GM12878 (cell line): Measurements from ENCODE around the gene PRKRIP1. TPM values are rescaled to one million over a fixed set of nuclear protein-coding genes. Genes with fewer than 3 reads are reported as not detected.

ENCODE experiments used
- ATF3 ChIP-seq: IDR thresholded peaks from 2 replicates; pipeline ENCODE4 v1.6.1; 2011; ENCODE audit warnings: low read depth, mild to moderate bottlenecking, low read length, moderate library complexity, borderline replicate concordance; ENCODE audit errors: extremely low read depth
- BACH1 ChIP-seq: fragments of 450-650 bp; IDR thresholded peaks from 2 replicates; pipeline ENCODE4 v1.6.1; 2017; ENCODE audit warnings: mild to moderate bottlenecking, borderline replicate concordance
- CEBPZ ChIP-seq: fragments of 150-350 bp; IDR thresholded peaks from 2 replicates; pipeline ENCODE4 v1.6.1; 2016; ENCODE audit warnings: low read depth, low read length
- EGR1 ChIP-seq, 2 experiments: IDR thresholded peaks; 1 replicate in 1 of 2; 2 replicates in 1 of 2; pipeline ENCODE4 v1.6.1; 2011 to 2012; ENCODE audit warnings: low read depth in 2 of 2, low read length in 2 of 2, borderline replicate concordance in 1 of 2, mild to moderate bottlenecking in 1 of 2, moderate library complexity in 1 of 2
- MAX ChIP-seq: IDR thresholded peaks from 2 replicates; pipeline ENCODE4 v1.6.1; 2012; ENCODE audit warnings: low read depth, low read length, improper control_type of control experiment
- MYC ChIP-seq: IDR thresholded peaks from 2 replicates; pipeline ENCODE4 v1.6.1; 2011; ENCODE audit warnings: mild to moderate bottlenecking, low read length, moderate library complexity, inconsistent platforms; ENCODE audit not compliant: insufficient read depth, insufficient replicate concordance, insufficient read length, severe bottlenecking
- NFXL1 ChIP-seq: fragments of 450-650 bp; IDR thresholded peaks from 2 replicates; pipeline ENCODE4 v1.6.1; 2017; ENCODE audit warnings: antibody characterized with exemption, mild to moderate bottlenecking, borderline replicate concordance
- SRF ChIP-seq, 2 experiments: IDR thresholded peaks; 2 replicates each; pipeline ENCODE4 v1.6.1; 2011; ENCODE audit warnings: low read depth in 2 of 2, low read length in 2 of 2, mild to moderate bottlenecking in 1 of 2, moderate library complexity in 1 of 2
- TBL1XR1 ChIP-seq: IDR thresholded peaks from 2 replicates; pipeline ENCODE4 v1.6.1; 2012; ENCODE audit warnings: low read depth, low read length, improper control_type of control experiment
- ZBED1 ChIP-seq: IDR thresholded peaks from 2 replicates; pipeline ENCODE4 v1.6.1; 2016; ENCODE audit warnings: borderline replicate concordance
- polyA plus RNA-seq, 11 experiments: library from polyadenylated mRNA; depleted of rRNA in 4 of 11; unstranded in 6 of 11; stranded (reverse) in 5 of 11; fragments of >200 nt; fragmentation: Nextera tagmentation in 4 of 11; fragmentation: Illumina TruSeq in 1 of 11; extraction: Ambion mirVana in 4 of 11; extraction: Trizol in 1 of 11; gene quantifications; 1 replicate in 1 of 11; 2 replicates in 10 of 11; pipeline versions ENCODE4 v1.2.1 to v1.2.3, GENCODE V29; 2011 to 2016; ENCODE audit warnings: inconsistent platforms in 2 of 11, missing spikeins in 2 of 11, low read depth in 1 of 11
- total RNA-seq, 4 experiments: library from RNA; depleted of rRNA in 3 of 4; stranded (reverse); fragments of >200 nt in 3 of 4; fragmentation: Illumina TruSeq in 1 of 4; extraction: Trizol in 1 of 4; gene quantifications; 2 replicates each; pipeline versions ENCODE4 v1.2.1 to v1.2.3, GENCODE V29; 2013 to 2021
- TF ChIP-seq, protein P1 (sequence below): fragments of 450-650 bp; formaldehyde crosslinking; IDR thresholded peaks from 2 replicates; pipeline ENCODE4 v1.5.0; 2022; ENCODE audit warnings: mild to moderate bottlenecking, missing genetic modification characterization
- TF ChIP-seq, protein P2 (sequence below): IDR thresholded peaks from 2 replicates; pipeline ENCODE4 v1.6.1; 2012; ENCODE audit warnings: improper control_type of control experiment, low read depth, low read length; ENCODE audit not compliant: insufficient replicate concordance

PRKRIP1 gene
- total and polyA plus RNA-seq, 10 of the 15 experiments (the other 5 are each of a cell fraction or from before 2014, with no cell fraction given) = 17.0 to 38.4 (median 25.5) TPM

GRCh38 chr7:102433219-102434038, 37.3 kb downstream of the PRKRIP1 start, which contains the start of gene ORAI2 (continued):
- TF ChIP-seq, protein P1, sequence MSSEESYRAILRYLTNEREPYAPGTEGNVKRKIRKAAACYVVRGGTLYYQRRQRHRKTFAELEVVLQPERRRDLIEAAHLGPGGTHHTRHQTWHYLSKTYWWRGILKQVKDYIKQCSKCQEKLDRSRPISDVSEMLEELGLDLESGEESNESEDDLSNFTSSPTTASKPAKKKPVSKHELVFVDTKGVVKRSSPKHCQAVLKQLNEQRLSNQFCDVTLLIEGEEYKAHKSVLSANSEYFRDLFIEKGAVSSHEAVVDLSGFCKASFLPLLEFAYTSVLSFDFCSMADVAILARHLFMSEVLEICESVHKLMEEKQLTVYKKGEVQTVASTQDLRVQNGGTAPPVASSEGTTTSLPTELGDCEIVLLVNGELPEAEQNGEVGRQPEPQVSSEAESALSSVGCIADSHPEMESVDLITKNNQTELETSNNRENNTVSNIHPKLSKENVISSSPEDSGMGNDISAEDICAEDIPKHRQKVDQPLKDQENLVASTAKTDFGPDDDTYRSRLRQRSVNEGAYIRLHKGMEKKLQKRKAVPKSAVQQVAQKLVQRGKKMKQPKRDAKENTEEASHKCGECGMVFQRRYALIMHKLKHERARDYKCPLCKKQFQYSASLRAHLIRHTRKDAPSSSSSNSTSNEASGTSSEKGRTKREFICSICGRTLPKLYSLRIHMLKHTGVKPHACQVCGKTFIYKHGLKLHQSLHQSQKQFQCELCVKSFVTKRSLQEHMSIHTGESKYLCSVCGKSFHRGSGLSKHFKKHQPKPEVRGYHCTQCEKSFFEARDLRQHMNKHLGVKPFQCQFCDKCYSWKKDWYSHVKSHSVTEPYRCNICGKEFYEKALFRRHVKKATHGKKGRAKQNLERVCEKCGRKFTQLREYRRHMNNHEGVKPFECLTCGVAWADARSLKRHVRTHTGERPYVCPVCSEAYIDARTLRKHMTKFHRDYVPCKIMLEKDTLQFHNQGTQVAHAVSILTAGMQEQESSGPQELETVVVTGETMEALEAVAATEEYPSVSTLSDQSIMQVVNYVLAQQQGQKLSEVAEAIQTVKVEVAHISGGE = no peak
- TF ChIP-seq NFXL1 (no peak), SRF (IDR thresholded peaks at IDR 0.05; ENCODE audit: low read depth in 2 of 2, low read length in 2 of 2) (0 out of 4 replicates have a peak, but pooled peaks of 1 of the 2 experiments have one; percentile 50), CEBPZ (no peak), MAX (no peak), ZBED1 (no peak), MYC (no peak), TBL1XR1 (no peak), EGR1 (IDR thresholded peaks at IDR 0.05; ENCODE audit: borderline replicate concordance in 1 of 2, low read depth in 2 of 2, low read length in 2 of 2) (peak; percentile 44 to 99), BACH1 (peak; percentile 32; the same call in 1 of the 2 replicates), ATF3 (peak; percentile 80; the same call in 1 of the 2 replicates)
- TF ChIP-seq, protein P2, sequence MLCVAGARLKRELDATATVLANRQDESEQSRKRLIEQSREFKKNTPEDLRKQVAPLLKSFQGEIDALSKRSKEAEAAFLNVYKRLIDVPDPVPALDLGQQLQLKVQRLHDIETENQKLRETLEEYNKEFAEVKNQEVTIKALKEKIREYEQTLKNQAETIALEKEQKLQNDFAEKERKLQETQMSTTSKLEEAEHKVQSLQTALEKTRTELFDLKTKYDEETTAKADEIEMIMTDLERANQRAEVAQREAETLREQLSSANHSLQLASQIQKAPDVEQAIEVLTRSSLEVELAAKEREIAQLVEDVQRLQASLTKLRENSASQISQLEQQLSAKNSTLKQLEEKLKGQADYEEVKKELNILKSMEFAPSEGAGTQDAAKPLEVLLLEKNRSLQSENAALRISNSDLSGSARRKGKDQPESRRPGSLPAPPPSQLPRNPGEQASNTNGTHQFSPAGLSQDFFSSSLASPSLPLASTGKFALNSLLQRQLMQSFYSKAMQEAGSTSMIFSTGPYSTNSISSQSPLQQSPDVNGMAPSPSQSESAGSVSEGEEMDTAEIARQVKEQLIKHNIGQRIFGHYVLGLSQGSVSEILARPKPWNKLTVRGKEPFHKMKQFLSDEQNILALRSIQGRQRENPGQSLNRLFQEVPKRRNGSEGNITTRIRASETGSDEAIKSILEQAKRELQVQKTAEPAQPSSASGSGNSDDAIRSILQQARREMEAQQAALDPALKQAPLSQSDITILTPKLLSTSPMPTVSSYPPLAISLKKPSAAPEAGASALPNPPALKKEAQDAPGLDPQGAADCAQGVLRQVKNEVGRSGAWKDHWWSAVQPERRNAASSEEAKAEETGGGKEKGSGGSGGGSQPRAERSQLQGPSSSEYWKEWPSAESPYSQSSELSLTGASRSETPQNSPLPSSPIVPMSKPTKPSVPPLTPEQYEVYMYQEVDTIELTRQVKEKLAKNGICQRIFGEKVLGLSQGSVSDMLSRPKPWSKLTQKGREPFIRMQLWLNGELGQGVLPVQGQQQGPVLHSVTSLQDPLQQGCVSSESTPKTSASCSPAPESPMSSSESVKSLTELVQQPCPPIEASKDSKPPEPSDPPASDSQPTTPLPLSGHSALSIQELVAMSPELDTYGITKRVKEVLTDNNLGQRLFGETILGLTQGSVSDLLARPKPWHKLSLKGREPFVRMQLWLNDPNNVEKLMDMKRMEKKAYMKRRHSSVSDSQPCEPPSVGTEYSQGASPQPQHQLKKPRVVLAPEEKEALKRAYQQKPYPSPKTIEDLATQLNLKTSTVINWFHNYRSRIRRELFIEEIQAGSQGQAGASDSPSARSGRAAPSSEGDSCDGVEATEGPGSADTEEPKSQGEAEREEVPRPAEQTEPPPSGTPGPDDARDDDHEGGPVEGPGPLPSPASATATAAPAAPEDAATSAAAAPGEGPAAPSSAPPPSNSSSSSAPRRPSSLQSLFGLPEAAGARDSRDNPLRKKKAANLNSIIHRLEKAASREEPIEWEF = no peak
